ENCODE results near the gene PRDX6.

- TF ChIP-seq EP300 (IDR thresholded peaks at IDR 0.05) (no peak), POLR2AphosphoS5 (IDR thresholded peaks at IDR 0.05) (no peak)
Measured at GRCh38 chr1:173470608-173471007, 6.5 kb upstream of the PRDX6 start.
